Colonic mucosa (tissue), 4 donors: ENCODE data around the gene DTWD2. TPM values are rescaled to one million over a fixed set of nuclear protein-coding genes. Genes with fewer than 3 reads are reported as not detected.

Experiments
- DNase-seq: peaks from one replicate; pipeline ENCODE4 v3.0.0-alpha.2; 2020
- H3K27ac ChIP-seq: fragments of 200-600 bp; one replicate; pipeline ENCODE4 v1.8.0; 2021
- H3K27me3 ChIP-seq: fragments of 200-600 bp; one replicate; pipeline ENCODE4 v1.8.0; 2021
- H3K36me3 ChIP-seq: fragments of 200-600 bp; one replicate; pipeline ENCODE4 v1.8.0; 2021
- H3K4me1 ChIP-seq: fragments of 200-600 bp; one replicate; pipeline ENCODE4 v1.8.0; 2021; ENCODE audit warnings: mild to moderate bottlenecking
- H3K4me3 ChIP-seq: fragments of 200-600 bp; one replicate; pipeline ENCODE4 v1.8.0; 2021
- H3K9ac ChIP-seq, 2 donors: one replicate each; pipeline ENCODE4 v1.7.0; 2013; ENCODE audit warnings: control low read depth in 2 of 2, low read depth in 2 of 2, low read length in 2 of 2
- H3K9me3 ChIP-seq: fragments of 200-600 bp; one replicate; pipeline ENCODE4 v1.8.0; 2021
- intact Hi-C: fragments of 100-400 bp; cut with DNase I; formaldehyde crosslinking; loops from one replicate; pipeline ENCODE4 v1.14.1; 2022
- total RNA-seq, 2 donors: library from RNA; stranded (reverse); fragmentation: NEBNext Ultra II Directional in 1 of 2; extraction: Animal tissue kit (Norgen Biotek cat#: 25700) in 1 of 2; gene quantifications; one replicate each; pipeline ENCODE4 v1.2.1, GENCODE V29; 2021
- TF ChIP-seq, protein P1 (sequence below): fragments of 200-600 bp; IDR thresholded peaks from one replicate; pipeline ENCODE4 v1.8.0; 2022; ENCODE audit warnings: antibody characterized with exemption, mild to moderate bottlenecking
- donor health status: healthy.
- donor health status: DM: no; HTN: no; CAD: no.
- donor health status: DM: no; HTN: no; CAD: no.

Gene DTWD2
- total RNA-seq, 2 donors from 2014 or later = 7.5 to 11.7 TPM

- no peaks in the 10 kb centered on the region for H3K27me3 ChIP-seq
- no peaks in the 10 kb centered on the region for H3K9me3 ChIP-seq
- no peak overlapping the region for H3K9ac ChIP-seq
- DNase-seq = no peak
- no peaks in the 10 kb centered on the region for H3K4me1 ChIP-seq
- no peak overlapping the region for H3K4me3 ChIP-seq
- TF ChIP-seq, protein P1, sequence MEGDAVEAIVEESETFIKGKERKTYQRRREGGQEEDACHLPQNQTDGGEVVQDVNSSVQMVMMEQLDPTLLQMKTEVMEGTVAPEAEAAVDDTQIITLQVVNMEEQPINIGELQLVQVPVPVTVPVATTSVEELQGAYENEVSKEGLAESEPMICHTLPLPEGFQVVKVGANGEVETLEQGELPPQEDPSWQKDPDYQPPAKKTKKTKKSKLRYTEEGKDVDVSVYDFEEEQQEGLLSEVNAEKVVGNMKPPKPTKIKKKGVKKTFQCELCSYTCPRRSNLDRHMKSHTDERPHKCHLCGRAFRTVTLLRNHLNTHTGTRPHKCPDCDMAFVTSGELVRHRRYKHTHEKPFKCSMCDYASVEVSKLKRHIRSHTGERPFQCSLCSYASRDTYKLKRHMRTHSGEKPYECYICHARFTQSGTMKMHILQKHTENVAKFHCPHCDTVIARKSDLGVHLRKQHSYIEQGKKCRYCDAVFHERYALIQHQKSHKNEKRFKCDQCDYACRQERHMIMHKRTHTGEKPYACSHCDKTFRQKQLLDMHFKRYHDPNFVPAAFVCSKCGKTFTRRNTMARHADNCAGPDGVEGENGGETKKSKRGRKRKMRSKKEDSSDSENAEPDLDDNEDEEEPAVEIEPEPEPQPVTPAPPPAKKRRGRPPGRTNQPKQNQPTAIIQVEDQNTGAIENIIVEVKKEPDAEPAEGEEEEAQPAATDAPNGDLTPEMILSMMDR = no peak
- H3K36me3 ChIP-seq = no peaks in the 10 kb centered on the region
- intact Hi-C loops = loop anchor here (10.0 kb wide), 1 partner anchor 394 kb away; no protein-coding TSS in a partner anchor
- H3K27ac ChIP-seq = no peak overlapping the region
These were observed 32.9 kb upstream of the DTWD2 start for GRCh38 chr5:119021149-119021732.

DNA sequence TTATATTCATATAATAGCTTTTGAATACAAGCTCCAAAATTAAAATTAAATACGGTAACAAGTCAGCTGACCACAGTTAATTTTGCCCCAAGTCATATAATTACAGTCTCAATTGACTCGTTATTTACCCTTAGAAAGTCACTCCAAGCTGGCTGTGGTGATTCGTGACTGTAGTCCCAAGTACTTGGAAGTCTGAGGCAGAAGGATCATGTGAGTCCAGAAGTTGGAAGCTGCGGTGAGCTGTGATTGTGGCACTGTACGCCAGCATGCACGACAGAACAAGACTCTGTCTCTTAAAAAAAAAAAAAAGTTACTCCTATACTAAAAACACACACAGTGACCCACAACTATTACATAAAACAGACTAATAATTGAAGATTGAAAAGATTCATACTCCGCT, 31.6 kb upstream of the DTWD2 start:
- Histone ChIP-seq H3K4me3 (no peak overlapping the region), H3K36me3 (no peaks in the 10 kb centered on the region)

GRCh38 chr5:119019501-119019900, 31.2 kb upstream of the DTWD2 start:
- Histone ChIP-seq H3K4me3 (no peak overlapping the region), H3K4me1 (no peaks in the 10 kb centered on the region), H3K9me3 (no peaks in the 10 kb centered on the region), H3K9ac (no peak overlapping the region), H3K27ac (no peak overlapping the region), H3K27me3 (no peaks in the 10 kb centered on the region), H3K36me3 (no peaks in the 10 kb centered on the region)
- TF ChIP-seq, protein P1 = no peak
- intact Hi-C loops = no loop called here
- no peak for DNase-seq

More for the DNA sequence above, 31.6 kb upstream of the DTWD2 start:
- DNase-seq = no peak
- Histone ChIP-seq H3K9ac (no peak overlapping the region), H3K27me3 (no peaks in the 10 kb centered on the region), H3K27ac (no peak overlapping the region), H3K4me1 (no peaks in the 10 kb centered on the region), H3K9me3 (no peaks in the 10 kb centered on the region)
- intact Hi-C loops = loop anchor here (10.0 kb wide), 1 partner anchor 395 kb away; no protein-coding TSS in a partner anchor
- TF ChIP-seq, protein P1 = no peak

- TF ChIP-seq, protein P1 = no peak
- no peaks in the 10 kb centered on the region for H3K4me1 ChIP-seq
- H3K9ac ChIP-seq = no peak overlapping the region
- no peak overlapping the region for H3K4me3 ChIP-seq
- no peaks in the 10 kb centered on the region for H3K36me3 ChIP-seq
- no peaks in the 10 kb centered on the region for H3K27me3 ChIP-seq
- H3K9me3 ChIP-seq = no peaks in the 10 kb centered on the region
- H3K27ac ChIP-seq = no peak overlapping the region
- intact Hi-C loops = no loop called here
- no peak for DNase-seq
These were observed 29.6 kb upstream of the DTWD2 start for GRCh38 chr5:119017994-119018393.

GRCh38 chr5:119016125-119016774, 27.9 kb upstream of the DTWD2 start:
- Histone ChIP-seq H3K27ac (no peak overlapping the region), H3K27me3 (no peaks in the 10 kb centered on the region), H3K36me3 (no peaks in the 10 kb centered on the region), H3K9ac (no peak overlapping the region), H3K4me3 (no peak overlapping the region), H3K9me3 (no peaks in the 10 kb centered on the region), H3K4me1 (no peaks in the 10 kb centered on the region)
- DNase-seq = no peak
- intact Hi-C loops = no loop called here
- TF ChIP-seq, protein P1 = no peak
